ENCODE data around the gene ZFHX3. TPM values are rescaled to one million over a fixed set of nuclear protein-coding genes. Genes with fewer than 3 reads are reported as not detected.

ZFHX3 gene
- total and polyA plus RNA-seq, 10 of the 15 experiments (the other 5 are each of a cell fraction or from before 2014, with no cell fraction given) = 0.68 to 8.6 (median 2.0) TPM

DNA sequence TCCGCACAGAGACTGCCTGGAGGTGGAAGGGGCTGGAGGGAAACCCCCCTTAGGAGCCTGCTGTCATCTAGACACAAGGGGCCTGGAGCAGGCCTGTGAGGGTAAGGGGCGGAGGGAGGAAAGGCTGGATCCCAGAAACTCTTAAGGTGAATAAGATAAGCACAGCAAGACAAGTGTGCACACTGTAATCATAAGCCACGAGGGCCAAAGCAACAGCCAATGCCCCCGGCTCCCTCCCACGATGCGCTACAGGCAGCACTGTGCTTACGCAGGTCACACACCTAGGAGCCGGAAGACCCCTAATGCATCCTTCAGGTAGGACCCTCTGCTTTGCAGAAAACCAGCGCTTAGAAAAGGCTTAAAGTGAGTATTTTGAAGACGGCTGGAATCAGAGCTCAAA, 24.6 kb downstream of the ZFHX3 start:
- TF ChIP-seq SIN3A (IDR thresholded peaks at IDR 0.05; ENCODE audit: low read depth, low read length) (no peak), POU2F2 (IDR thresholded peaks at IDR 0.05; ENCODE audit: borderline replicate concordance, low read depth, low read length) (no peak), GABPA (IDR thresholded peaks at IDR 0.05; ENCODE audit: low read depth) (no peak), HDAC6 (IDR thresholded peaks at IDR 0.05; ENCODE audit: unreplicated experiment) (no peak), YBX1 (IDR thresholded peaks at IDR 0.05) (no peak), RFX5 (IDR thresholded peaks at IDR 0.05; ENCODE audit: low read depth, low read length) (no peak), BMI1 (IDR thresholded peaks at IDR 0.05; ENCODE audit: borderline replicate concordance) (no peak), CHD1 (IDR thresholded peaks at IDR 0.05; ENCODE audit: low read depth, low read length) (no peak), IRF4 (IDR thresholded peaks at IDR 0.05; ENCODE audit: low read depth, low read length) (no peak), SMC3 (IDR thresholded peaks at IDR 0.05; ENCODE audit: borderline replicate concordance, low read length) (no peak), MEF2B (IDR thresholded peaks at IDR 0.05; ENCODE audit: partially characterized antibody, poor library complexity, severe bottlenecking) (no peak)
- TF ChIP-seq, protein P1, sequence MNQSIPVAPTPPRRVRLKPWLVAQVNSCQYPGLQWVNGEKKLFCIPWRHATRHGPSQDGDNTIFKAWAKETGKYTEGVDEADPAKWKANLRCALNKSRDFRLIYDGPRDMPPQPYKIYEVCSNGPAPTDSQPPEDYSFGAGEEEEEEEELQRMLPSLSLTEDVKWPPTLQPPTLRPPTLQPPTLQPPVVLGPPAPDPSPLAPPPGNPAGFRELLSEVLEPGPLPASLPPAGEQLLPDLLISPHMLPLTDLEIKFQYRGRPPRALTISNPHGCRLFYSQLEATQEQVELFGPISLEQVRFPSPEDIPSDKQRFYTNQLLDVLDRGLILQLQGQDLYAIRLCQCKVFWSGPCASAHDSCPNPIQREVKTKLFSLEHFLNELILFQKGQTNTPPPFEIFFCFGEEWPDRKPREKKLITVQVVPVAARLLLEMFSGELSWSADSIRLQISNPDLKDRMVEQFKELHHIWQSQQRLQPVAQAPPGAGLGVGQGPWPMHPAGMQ (IDR thresholded peaks at IDR 0.05; ENCODE audit: borderline replicate concordance) = no peak
- TF ChIP-seq, protein P2, sequence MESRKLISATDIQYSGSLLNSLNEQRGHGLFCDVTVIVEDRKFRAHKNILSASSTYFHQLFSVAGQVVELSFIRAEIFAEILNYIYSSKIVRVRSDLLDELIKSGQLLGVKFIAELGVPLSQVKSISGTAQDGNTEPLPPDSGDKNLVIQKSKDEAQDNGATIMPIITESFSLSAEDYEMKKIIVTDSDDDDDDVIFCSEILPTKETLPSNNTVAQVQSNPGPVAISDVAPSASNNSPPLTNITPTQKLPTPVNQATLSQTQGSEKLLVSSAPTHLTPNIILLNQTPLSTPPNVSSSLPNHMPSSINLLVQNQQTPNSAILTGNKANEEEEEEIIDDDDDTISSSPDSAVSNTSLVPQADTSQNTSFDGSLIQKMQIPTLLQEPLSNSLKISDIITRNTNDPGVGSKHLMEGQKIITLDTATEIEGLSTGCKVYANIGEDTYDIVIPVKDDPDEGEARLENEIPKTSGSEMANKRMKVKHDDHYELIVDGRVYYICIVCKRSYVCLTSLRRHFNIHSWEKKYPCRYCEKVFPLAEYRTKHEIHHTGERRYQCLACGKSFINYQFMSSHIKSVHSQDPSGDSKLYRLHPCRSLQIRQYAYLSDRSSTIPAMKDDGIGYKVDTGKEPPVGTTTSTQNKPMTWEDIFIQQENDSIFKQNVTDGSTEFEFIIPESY (IDR thresholded peaks at IDR 0.05) = no peak
- TF ChIP-seq, protein P3, sequence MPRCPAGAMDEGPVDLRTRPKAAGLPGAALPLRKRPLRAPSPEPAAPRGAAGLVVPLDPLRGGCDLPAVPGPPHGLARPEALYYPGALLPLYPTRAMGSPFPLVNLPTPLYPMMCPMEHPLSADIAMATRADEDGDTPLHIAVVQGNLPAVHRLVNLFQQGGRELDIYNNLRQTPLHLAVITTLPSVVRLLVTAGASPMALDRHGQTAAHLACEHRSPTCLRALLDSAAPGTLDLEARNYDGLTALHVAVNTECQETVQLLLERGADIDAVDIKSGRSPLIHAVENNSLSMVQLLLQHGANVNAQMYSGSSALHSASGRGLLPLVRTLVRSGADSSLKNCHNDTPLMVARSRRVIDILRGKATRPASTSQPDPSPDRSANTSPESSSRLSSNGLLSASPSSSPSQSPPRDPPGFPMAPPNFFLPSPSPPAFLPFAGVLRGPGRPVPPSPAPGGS (IDR thresholded peaks at IDR 0.05; ENCODE audit: borderline replicate concordance, insufficient read depth, low read depth, low read length, poor library complexity, severe bottlenecking) = no peak
- H3K27ac ChIP-seq (ENCODE audit: control insufficient read depth, insufficient read depth) = no peak overlapping the region
- POLR2A ChIA-PET = interaction anchor here (1.1 kb wide), 1 partner anchor 10 kb away, joined by 4 read pairs; no protein-coding TSS in a partner anchor
- SMC1A ChIA-PET (ENCODE audit: uncharacterized antibody, unreplicated experiment) = interaction anchor here (1.2 kb wide), 1 partner anchor 191 kb away, joined by 3 read pairs; no protein-coding TSS in a partner anchor
- DNase-seq (ENCODE audit: low read depth, low spot score) (no peak), FAIRE-seq (no peak), ATAC-seq (no peak)
- no peaks in the 10 kb centered on the region; the same call in 1 of the 2 replicates for H4K20me1 ChIP-seq (ENCODE audit: control insufficient read depth, insufficient read depth)
- CTCF ChIA-PET = interaction anchor here (1.1 kb wide), 1 partner anchor 9 kb away, joined by 3 read pairs; no protein-coding TSS in a partner anchor
- in situ Hi-C loops (cut with MboI) (no loop called here), intact Hi-C loops (cut with micrococcal nuclease; ENCODE audit: unreplicated experiment) (no loop called here)
- no peak overlapping the region for H3K4me2 ChIP-seq (ENCODE audit: control insufficient read depth, insufficient read depth)
- H2AFZ ChIP-seq (ENCODE audit: control insufficient read depth, low read depth, low read length) = no peak overlapping the region
- no peak overlapping the region for H3K4me3 ChIP-seq
- H3K4me1 ChIP-seq (ENCODE audit: control insufficient read depth, insufficient read depth, low read length) = no peaks in the 10 kb centered on the region
- H3K9ac ChIP-seq (ENCODE audit: control insufficient read depth, insufficient read depth, low read length) = no peak overlapping the region
- RAD21 ChIA-PET (ENCODE audit: unreplicated experiment) = no interaction called here
- H3K9me3 ChIP-seq (replicated peaks; ENCODE audit: control insufficient read depth, insufficient read depth, low read length) = no peaks in the 10 kb centered on the region
- no peaks in the 10 kb centered on the region for H3K27me3 ChIP-seq (replicated peaks in 1 of 2; ENCODE audit: control insufficient read depth in 2 of 2, insufficient read depth in 2 of 2, low read length in 1 of 2)
- WGBS (ENCODE audit: insufficient coverage, insufficient replicate concordance, low lambda C conversion rate, missing lambda C conversion rate) = 94% methylated on average over 10 of the region's 10 CpGs
- H3K36me3 ChIP-seq (ENCODE audit: control insufficient read depth in 2 of 2, insufficient read depth in 2 of 2, low read length in 1 of 2) = no peaks in the 10 kb centered on the region
- no TSS peak for BruUV-seq (replicated peaks)
- peaks cover 3% of the 10 kb centered on the region for H3K79me2 ChIP-seq (ENCODE audit: control insufficient read depth, insufficient read depth, low read length)
